Stimulated activated naive CD8-positive, alpha-beta T cell treated with anti-CD3 and anti-CD28 coated beads, Interleukin-15, Interleukin-2, amounts not matched to agents 100 U/mL and 50 U/mL, for 24 hours (primary cell): ENCODE measurements around the gene IL26.
A peak's percentile ranks its signal among the peaks of the same experiment; 100 is the strongest.
"Not testable (repeated sequence)": the region's sequence is repeated elsewhere in the genome, so short reads cannot be mapped to it uniquely, and the experiment has no call there.

Source experiments
- ATAC-seq: fragments of 150-1000 bp; cut with Tn5 transposase; one replicate; pipeline ENCODE4 v1.10.0; 2021
- DNase-seq: peaks from one replicate; pipeline ENCODE4 v3.0.0; 2021

The IL26 gene

GRCh38 chr12:68240079-68240478 lies 14.5 kb upstream of the IL26 start:
- DNase-seq (no peak), ATAC-seq (no peak)

GRCh38 chr12:68239309-68239982 lies 13.8 kb upstream of the IL26 start:
- ATAC-seq (no peak), DNase-seq (no peak)

- ATAC-seq (no peak), DNase-seq (no peak)
These were observed 12.0 kb upstream of the IL26 start for GRCh38 chr12:68237619-68238018.

GRCh38 chr12:68237078-68237477 lies 11.5 kb upstream of the IL26 start:
- DNase-seq (no peak), ATAC-seq (no peak)

GRCh38 chr12:68236421-68237059 lies 10.9 kb upstream of the IL26 start:
- ATAC-seq (peak; percentile 63), DNase-seq (peak; percentile 18)

- ATAC-seq = no peak
These were observed 10.0 kb upstream of the IL26 start for GRCh38 chr12:68235576-68235975.

DNA sequence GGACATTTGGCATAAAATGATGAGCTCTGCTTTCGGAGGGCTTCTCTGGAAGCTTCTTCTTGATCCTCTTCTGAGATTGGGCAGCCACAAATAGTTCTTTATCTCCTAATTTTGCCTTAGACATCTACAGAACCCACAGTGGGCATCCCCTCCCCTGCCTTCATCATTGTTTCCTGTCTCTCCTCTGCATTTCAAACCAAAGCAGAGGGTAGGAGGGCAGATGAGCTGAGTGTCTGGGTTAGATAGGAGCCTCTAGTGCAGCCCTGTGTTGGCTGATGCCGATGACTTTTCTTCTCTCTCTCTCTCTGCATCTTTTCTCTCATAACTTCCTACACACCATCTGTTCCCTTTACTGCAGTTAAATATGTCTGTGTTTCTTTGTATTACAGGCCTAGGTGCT lies 8.5 kb upstream of the IL26 start:
- peak; percentile 49 for ATAC-seq
- DNase-seq = no peak

More at GRCh38 chr12:68235576-68235975, 10.0 kb upstream of the IL26 start:
- DNase-seq = no peak

DNA sequence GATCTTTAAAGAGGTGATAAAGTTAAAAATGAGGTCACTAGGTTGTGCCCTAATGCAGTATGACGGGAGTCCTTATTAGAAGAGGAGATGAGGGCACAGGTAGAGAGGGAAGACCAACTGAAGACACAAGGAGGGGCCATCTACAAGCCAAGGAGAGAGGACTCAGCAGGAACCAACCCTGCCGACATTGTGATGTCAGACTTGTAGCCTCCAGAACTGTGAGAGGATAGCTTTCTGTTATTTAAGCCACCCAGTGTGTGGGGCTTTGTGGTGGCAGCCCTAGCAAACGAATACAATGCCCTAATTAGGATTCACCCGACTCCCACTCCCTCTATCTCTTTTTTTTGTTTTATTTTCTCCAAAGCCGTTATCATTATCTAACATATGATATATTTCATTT lies 7.9 kb upstream of the IL26 start:
- DNase-seq (no peak), ATAC-seq (no peak)

DNA sequence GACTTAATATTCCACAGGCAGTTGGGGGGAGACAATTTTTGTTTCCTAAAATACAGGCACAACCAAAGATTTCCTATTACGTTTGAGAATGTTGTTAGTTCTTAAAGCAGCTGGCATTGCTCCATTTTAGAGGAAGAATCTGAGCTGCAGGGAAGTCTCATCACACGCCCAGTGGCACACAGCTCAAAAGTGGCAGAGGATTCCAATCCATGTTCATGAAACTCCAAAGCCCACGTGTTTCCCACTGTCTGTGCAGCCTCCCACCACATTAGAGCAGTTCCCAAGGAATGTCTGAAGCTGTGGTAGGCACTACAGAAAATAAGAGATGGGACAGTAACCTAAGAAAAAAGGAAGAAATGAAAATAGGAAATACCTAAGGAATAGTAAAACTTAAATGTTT lies 6.1 kb upstream of the IL26 start:
- no peak for ATAC-seq
- DNase-seq = no peak

DNA sequence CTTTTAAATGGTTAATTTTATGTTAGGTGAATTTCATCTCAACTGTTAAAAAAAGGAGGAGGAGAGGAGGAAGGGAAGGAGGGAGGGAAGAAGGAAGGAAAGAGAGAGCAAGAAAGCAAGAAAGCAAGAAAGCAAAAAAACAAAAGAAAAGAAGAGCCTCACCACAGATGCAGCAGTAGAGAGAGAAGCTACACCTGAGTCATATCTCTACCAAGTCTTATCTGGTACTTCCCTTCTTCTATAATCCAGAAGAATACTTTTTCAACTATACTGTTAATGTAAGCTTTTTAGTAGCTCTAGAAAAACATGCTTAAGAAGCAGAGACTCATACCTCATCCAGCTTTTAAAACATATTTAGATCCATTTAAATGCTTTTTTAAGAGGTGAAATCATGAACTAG lies 5.6 kb upstream of the IL26 start:
- ATAC-seq = no peak
- DNase-seq = no peak

- DNase-seq = no peak
These were observed 4.3 kb upstream of the IL26 start for GRCh38 chr12:68229956-68230355.

GRCh38 chr12:68227356-68227755 lies 1.7 kb upstream of the IL26 start:
- ATAC-seq (no peak), DNase-seq (no peak)

More at GRCh38 chr12:68229956-68230355, 4.3 kb upstream of the IL26 start:
- ATAC-seq = no peak

- ATAC-seq = no peak
- DNase-seq = no peak
These were observed 861 bp downstream of the IL26 start for GRCh38 chr12:68224613-68225285.

DNA sequence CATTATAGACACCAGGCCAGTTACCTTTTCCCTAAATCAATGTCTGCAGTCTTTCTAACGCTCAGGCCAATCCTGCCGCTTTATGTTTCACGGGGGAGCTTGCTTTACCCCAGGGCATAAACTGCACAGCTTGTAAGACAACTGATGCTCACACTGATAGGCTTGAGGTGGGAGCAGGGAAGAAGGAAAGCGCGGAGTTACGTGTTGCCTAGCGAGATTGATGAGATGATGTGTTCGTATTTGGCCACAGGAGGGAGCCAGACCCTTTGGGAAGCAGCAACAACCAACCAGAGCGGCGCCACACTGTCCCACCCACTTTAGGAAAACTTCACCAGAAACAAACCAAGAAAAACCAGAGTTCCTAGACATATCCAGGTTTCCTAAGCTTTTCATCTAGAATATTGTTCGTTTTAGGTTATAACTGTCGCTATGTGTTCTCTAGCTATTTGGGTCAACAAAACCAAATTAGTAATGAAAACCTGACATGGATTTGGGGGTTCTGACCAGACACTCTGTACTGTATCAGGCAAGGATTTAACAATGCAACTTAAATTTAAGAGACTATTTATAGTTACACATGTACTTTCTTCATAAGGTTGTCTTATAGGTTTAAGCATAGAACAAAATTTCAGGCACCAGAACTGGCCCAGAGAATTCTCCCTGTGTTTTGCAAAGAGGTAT lies 2.4 kb downstream of the IL26 start:
- ATAC-seq (peak; percentile 97), DNase-seq (peak; percentile 77)

DNA sequence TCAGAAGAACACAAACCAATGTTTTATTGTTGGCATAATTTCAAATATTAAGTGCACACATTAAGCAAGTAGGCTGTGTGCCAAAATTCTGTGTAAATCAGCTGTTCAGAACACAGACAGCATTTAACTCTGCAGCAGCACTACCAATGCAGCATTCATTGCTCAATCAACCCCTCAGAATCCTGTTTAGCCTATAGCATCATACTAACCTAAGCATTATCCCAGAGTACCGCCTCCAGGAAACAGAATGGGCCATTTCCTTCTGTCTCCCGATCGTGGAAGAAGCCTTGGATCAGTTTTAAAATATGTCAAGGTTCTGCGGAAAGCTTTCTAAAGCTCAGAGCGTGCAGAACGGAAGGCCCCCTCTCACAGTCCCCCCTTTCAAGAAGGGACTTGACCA lies 3.3 kb downstream of the IL26 start:
- ATAC-seq (no peak), DNase-seq (no peak)

GRCh38 chr12:68221497-68221896 lies 4.1 kb downstream of the IL26 start:
- DNase-seq = no peak
- ATAC-seq = no peak

GRCh38 chr12:68210875-68211274 lies 14.7 kb downstream of the IL26 start:
- no peak for DNase-seq
- ATAC-seq = no peak

DNA sequence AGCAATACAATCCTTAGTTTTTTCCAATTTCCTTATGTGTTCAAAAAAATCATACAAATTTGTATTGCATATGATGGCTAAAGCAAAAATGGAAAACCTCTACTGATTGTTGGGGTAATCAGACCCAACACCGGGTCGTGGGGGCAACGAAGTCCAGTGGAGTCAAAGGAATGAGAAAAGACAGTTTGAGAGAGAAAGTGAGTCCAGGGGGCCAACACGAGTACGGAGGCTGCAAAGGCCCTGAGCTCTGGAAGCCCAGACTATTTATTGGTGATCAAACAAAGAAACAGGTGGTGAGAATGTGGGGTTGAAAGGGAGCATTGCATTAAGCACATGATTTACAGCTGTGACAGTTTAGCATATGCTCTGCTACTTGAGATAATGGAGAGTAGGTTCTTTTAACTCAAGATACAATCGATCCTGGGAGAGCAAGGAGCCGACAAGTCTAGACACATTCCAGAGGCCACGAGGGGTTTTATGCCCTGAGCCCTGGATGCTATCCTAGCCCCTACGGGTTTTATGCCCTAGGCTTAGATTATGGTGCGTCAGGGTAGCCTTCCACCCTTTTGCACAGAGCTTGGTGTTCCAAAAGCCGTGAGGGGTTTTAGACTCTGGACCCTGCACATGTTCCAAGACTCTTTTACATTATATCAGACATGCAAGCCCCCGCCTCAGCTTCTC lies 16.4 kb downstream of the IL26 start:
- not testable (repeated sequence) for ATAC-seq, DNase-seq

DNA sequence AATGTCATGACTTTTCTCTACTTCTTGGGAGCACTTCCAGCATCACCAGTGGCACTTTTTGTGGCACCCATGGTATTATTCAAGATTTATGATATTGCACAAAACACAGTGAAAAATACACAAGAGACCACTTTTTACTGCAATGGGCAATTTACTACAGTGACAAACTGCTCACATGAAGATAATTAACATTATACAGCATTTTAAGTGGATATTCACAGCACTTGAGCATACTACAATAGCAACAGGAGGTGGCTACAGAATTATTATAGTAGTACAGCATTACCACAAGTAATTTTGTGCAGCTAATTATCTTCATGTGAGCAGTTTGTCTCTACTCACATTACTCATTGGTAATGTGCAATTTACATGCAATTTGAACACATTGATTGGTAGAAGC lies 18.3 kb downstream of the IL26 start:
- ATAC-seq = no peak
- DNase-seq = no peak

DNA sequence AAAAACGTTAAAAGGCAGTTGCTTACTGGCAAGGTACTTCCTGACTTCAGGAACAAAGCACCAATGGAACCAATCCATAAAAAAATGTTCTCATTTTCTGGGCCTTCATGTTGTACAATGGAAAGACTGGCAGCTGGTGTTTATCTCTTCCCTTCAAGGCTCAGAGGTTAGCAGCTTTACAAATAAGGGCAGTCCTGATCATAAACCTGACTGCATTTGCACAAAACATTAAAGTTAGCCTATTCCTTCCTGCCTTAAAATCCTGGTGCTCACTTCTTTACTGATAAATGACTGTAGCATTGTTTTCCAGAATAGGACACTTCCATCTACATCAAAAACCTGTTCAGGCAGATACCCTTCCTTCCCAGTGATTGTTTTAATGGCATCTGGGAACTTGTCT lies 19.2 kb downstream of the IL26 start:
- DNase-seq (no peak), ATAC-seq (no peak)

- ATAC-seq = peak; percentile 31
These were observed 22.1 kb downstream of the IL26 start for GRCh38 chr12:68203460-68203875.

GRCh38 chr12:68200854-68201253 lies 24.8 kb downstream of the IL26 start:
- ATAC-seq (peak; percentile 62), DNase-seq (no peak)

More at GRCh38 chr12:68203460-68203875, 22.1 kb downstream of the IL26 start:
- DNase-seq = no peak
